ENCODE measurements around the gene PRR35. TPM values are rescaled to one million over a fixed set of nuclear protein-coding genes. Genes with fewer than 3 reads are reported as not detected.

PRR35 gene
- total RNA-seq, 2 experiments from 2014 or later = not detected

DNA sequence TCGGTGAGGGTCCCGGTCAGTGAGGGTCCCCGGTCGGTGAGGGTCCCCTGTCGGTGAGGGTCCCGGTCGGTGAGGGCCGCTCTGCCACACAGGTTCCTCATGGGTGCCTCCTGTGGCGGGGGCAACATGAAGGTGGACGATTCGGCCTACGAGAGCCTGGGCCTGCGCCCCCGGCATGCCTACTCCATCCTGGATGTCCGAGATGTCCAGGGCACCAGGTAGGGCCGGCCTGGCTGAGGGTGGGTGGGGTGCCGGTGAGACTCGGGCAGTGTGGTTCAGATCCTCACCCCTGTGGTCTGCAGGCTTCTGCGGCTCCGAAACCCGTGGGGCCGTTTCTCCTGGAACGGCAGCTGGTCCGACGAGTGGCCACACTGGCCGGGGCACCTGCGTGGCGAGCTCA, 9.0 kb upstream of the PRR35 start:
- intact Hi-C loops (cut with DNase I, micrococcal nuclease) = no loop called here
- no peak for TF ChIP-seq CTCF (IDR thresholded peaks at IDR 0.05)
- Mint-ChIP-seq H3K4me1 (ENCODE audit: low read depth) (no peaks in the 10 kb centered on the region), H3K9me3 (no peaks in the 10 kb centered on the region), H3K36me3 (ENCODE audit: low read depth) (no peaks in the 10 kb centered on the region), H3K27me3 (no peaks in the 10 kb centered on the region), H3K4me3 (no peak overlapping the region), H3K27ac (no peak overlapping the region)
- H3K4me3 ChIP-seq (ENCODE audit: low read length) = no peak overlapping the region
- no peak for ATAC-seq (ENCODE audit: poor library complexity)
- H3K4me1 ChIP-seq (ENCODE audit: insufficient read depth, low read length) = peaks cover 16% of the 10 kb centered on the region
- H3K9me3 ChIP-seq (ENCODE audit: control insufficient read depth in 1 of 2, insufficient read depth in 1 of 2, low read length in 2 of 2) = no peaks in the 10 kb centered on the region
- H3K27ac ChIP-seq (ENCODE audit: low read depth in 1 of 2, low read length in 2 of 2) = no peak overlapping the region
- no peaks in the 10 kb centered on the region for H3K27me3 ChIP-seq (ENCODE audit: control insufficient read depth in 1 of 2, insufficient read depth in 2 of 2, low read length in 2 of 2)
- peaks cover 20% of the 10 kb centered on the region for H3K36me3 ChIP-seq (ENCODE audit: insufficient read depth, low read length)
- POLR2A ChIA-PET = no interaction called here
- no peak for DNase-seq
- CTCF ChIA-PET = no interaction called here

DNA sequence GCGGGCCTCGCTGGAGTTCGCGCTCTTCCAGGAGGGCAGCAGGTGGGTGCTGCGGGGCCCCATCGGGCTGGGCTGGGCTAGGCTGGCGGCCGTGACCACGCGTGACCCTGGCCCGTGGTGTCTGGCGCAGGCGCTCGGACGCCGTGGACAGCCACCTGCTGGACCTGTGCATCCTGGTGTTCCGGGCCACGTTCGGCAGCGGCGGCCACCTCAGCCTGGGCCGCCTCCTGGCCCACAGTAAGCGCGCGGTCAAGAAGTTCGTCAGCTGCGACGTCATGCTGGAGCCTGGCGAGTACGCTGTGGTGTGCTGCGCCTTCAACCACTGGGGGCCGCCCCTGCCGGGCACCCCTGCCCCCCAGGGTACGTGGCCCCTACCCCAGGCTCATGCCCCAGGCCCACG, 8.0 kb upstream of the PRR35 start:
- no peak overlapping the region for H3K4me3 Mint-ChIP-seq
- Histone ChIP-seq H3K36me3 (ENCODE audit: insufficient read depth, low read length) (peaks cover 20% of the 10 kb centered on the region), H3K4me1 (ENCODE audit: insufficient read depth, low read length) (peaks cover 9% of the 10 kb centered on the region), H3K4me3 (ENCODE audit: low read length) (no peak overlapping the region), H3K9me3 (ENCODE audit: control insufficient read depth in 1 of 2, insufficient read depth in 1 of 2, low read length in 2 of 2) (no peaks in the 10 kb centered on the region), H3K27ac (ENCODE audit: low read depth in 1 of 2, low read length in 2 of 2) (no peak overlapping the region), H3K27me3 (ENCODE audit: control insufficient read depth in 1 of 2, insufficient read depth in 2 of 2, low read length in 2 of 2) (no peaks in the 10 kb centered on the region)
- TF ChIP-seq CTCF (IDR thresholded peaks at IDR 0.05) = no peak
- ChIA-PET POLR2A (no interaction called here), CTCF (no interaction called here)
- no peaks in the 10 kb centered on the region for H3K36me3 Mint-ChIP-seq (ENCODE audit: low read depth)
- H3K27me3 Mint-ChIP-seq = no peaks in the 10 kb centered on the region
- DNase-seq (no peak), ATAC-seq (ENCODE audit: poor library complexity) (no peak)
- intact Hi-C loops (cut with DNase I, micrococcal nuclease) = no loop called here
- no peaks in the 10 kb centered on the region for H3K4me1 Mint-ChIP-seq (ENCODE audit: low read depth)
- no peaks in the 10 kb centered on the region for H3K9me3 Mint-ChIP-seq
- no peak overlapping the region for H3K27ac Mint-ChIP-seq

GRCh38 chr16:553601-554296, 6.4 kb upstream of the PRR35 start:
- no peak overlapping the region for H3K4me3 Mint-ChIP-seq
- intact Hi-C loops (cut with DNase I, micrococcal nuclease) = no loop called here

More at GRCh38 chr16:553601-554296, 6.4 kb upstream of the PRR35 start:
- ATAC-seq (ENCODE audit: poor library complexity) (no peak), DNase-seq (no peak)
- TF ChIP-seq CTCF (IDR thresholded peaks at IDR 0.05) = no peak
- ChIA-PET CTCF (no interaction called here), POLR2A (no interaction called here)
- no peak overlapping the region for H3K27ac ChIP-seq (ENCODE audit: low read depth in 1 of 2, low read length in 2 of 2)
- Mint-ChIP-seq H3K27ac (no peak overlapping the region), H3K36me3 (ENCODE audit: low read depth) (no peaks in the 10 kb centered on the region), H3K27me3 (peaks cover 6% of the 10 kb centered on the region), H3K9me3 (no peaks in the 10 kb centered on the region), H3K4me1 (ENCODE audit: low read depth) (no peaks in the 10 kb centered on the region)
- peaks cover 19% of the 10 kb centered on the region for H3K36me3 ChIP-seq (ENCODE audit: insufficient read depth, low read length)
- no peaks in the 10 kb centered on the region for H3K4me1 ChIP-seq (ENCODE audit: insufficient read depth, low read length)
- H3K4me3 ChIP-seq (ENCODE audit: low read length) = no peak overlapping the region
- H3K27me3 ChIP-seq (ENCODE audit: control insufficient read depth in 1 of 2, insufficient read depth in 2 of 2, low read length in 2 of 2) = peaks cover 4 to 5% of the 10 kb centered on the region in 2 experiments
- peaks cover 0 to 3% of the 10 kb centered on the region in 2 experiments for H3K9me3 ChIP-seq (ENCODE audit: control insufficient read depth in 1 of 2, insufficient read depth in 1 of 2, low read length in 2 of 2)

All from CD4-positive, alpha-beta T cell (primary cell).